HepG2 (cell line): ENCODE results near the gene HYAL2. TPM values are rescaled to one million over a fixed set of nuclear protein-coding genes. Genes with fewer than 3 reads are reported as not detected.

Experiments
- DR1 ChIP-seq: sonication (generic); formaldehyde crosslinking; IDR thresholded peaks from 2 replicates; pipeline ENCODE4 v1.8.0; 2021; ENCODE audit warnings: mild to moderate bottlenecking, missing genetic modification reagents, inconsistent platforms
- JARID2 ChIP-seq: sonication (generic); formaldehyde crosslinking; IDR thresholded peaks from 2 replicates; pipeline ENCODE4 v1.8.1; 2023; ENCODE audit warnings: missing genetic modification reagents, inconsistent platforms; ENCODE audit not compliant: insufficient replicate concordance
- RARA ChIP-seq: IDR thresholded peaks from 2 replicates; pipeline ENCODE4 v1.6.1; 2016; ENCODE audit warnings: missing genetic modification reagents, missing compliant biosample characterization
- REPIN1 ChIP-seq: sonication (generic); formaldehyde crosslinking; IDR thresholded peaks from 2 replicates; pipeline ENCODE4 v1.8.0; 2022; ENCODE audit warnings: missing genetic modification reagents, low read depth, mild to moderate bottlenecking, borderline replicate concordance
- RXRB ChIP-seq: IDR thresholded peaks from 2 replicates; pipeline ENCODE4 v1.6.1; 2016; ENCODE audit warnings: borderline replicate concordance, missing genetic modification reagents, missing compliant biosample characterization
- SIX1 ChIP-seq: sonication (generic); formaldehyde crosslinking; IDR thresholded peaks from 2 replicates; pipeline ENCODE4 v1.4.0; 2020; ENCODE audit warnings: missing genetic modification reagents, borderline replicate concordance
- SP2 ChIP-seq: sonication (generic); formaldehyde crosslinking; IDR thresholded peaks from 2 replicates; pipeline ENCODE4 v1.5.1; 2020; ENCODE audit warnings: mild to moderate bottlenecking, missing genetic modification reagents
- STAT6 ChIP-seq: sonication (generic); formaldehyde crosslinking; IDR thresholded peaks from 2 replicates; pipeline ENCODE4 v1.4.0; 2020; ENCODE audit warnings: missing genetic modification reagents, mild to moderate bottlenecking, borderline replicate concordance
- THAP7 ChIP-seq: sonication (generic); formaldehyde crosslinking; IDR thresholded peaks from 2 replicates; pipeline ENCODE4 v1.8.1; 2023; ENCODE audit warnings: mild to moderate bottlenecking, missing genetic modification reagents
- ZBTB10 ChIP-seq: sonication (generic); formaldehyde crosslinking; IDR thresholded peaks from 2 replicates; pipeline ENCODE4 v1.4.0; 2020; ENCODE audit warnings: missing genetic modification reagents, borderline replicate concordance
- ZBTB20 ChIP-seq: sonication (generic); formaldehyde crosslinking; IDR thresholded peaks from 2 replicates; pipeline ENCODE4 v1.8.1; 2023; ENCODE audit warnings: missing genetic modification reagents, low read depth, mild to moderate bottlenecking, borderline replicate concordance
- ZFYVE20 ChIP-seq: sonication (generic); formaldehyde crosslinking; IDR thresholded peaks from 2 replicates; pipeline ENCODE4 v1.8.0; 2023; ENCODE audit warnings: low read depth, mild to moderate bottlenecking, moderate library complexity, missing genetic modification reagents, borderline replicate concordance
- ZNF318 ChIP-seq: sonication (generic); formaldehyde crosslinking; IDR thresholded peaks from 2 replicates; pipeline ENCODE4 v1.4.0; 2020; ENCODE audit warnings: mild to moderate bottlenecking, missing genetic modification reagents
- ZNF496 ChIP-seq: sonication (generic); formaldehyde crosslinking; IDR thresholded peaks from 2 replicates; pipeline ENCODE4 v1.8.1; 2023; ENCODE audit warnings: mild to moderate bottlenecking, moderate library complexity, missing genetic modification reagents; ENCODE audit not compliant: insufficient replicate concordance
- ZSCAN31 ChIP-seq: sonication (generic); formaldehyde crosslinking; IDR thresholded peaks from 2 replicates; pipeline ENCODE4 v1.5.0; 2020; ENCODE audit warnings: low read depth, mild to moderate bottlenecking, missing genetic modification reagents
- polyA plus RNA-seq, 8 experiments: library from polyadenylated mRNA; depleted of rRNA in 3 of 8; stranded (reverse) in 7 of 8; unstranded in 1 of 8; fragments of >200 nt; fragmentation: Illumina TruSeq in 4 of 8; extraction: Trizol in 4 of 8; gene quantifications; 2 replicates each; pipeline versions ENCODE4 v1.2.1 to v1.2.3, GENCODE V29; 2011 to 2016; ENCODE audit warnings: low read depth in 4 of 8, missing spikeins in 1 of 8, mixed read lengths in 1 of 8; ENCODE audit not compliant: insufficient read depth in 1 of 8
- total RNA-seq, 5 experiments: library from RNA; depleted of rRNA; stranded (reverse); fragments of >200 nt; fragmentation: Illumina TruSeq; extraction: Trizol; gene quantifications; 2 replicates each; pipeline ENCODE4 v1.2.3, GENCODE V29; 2016; ENCODE audit warnings: low read depth in 1 of 5

HYAL2 gene
- total and polyA plus RNA-seq, 2 of the 13 experiments (the other 11 are each of a cell fraction or from before 2014, with no cell fraction given), result 76.2 to 102 TPM

- TF ChIP-seq SP2 (CRISPR knock-in tag) (no peak), ZBTB20 (peak; percentile 56; the same call in 1 of the 2 replicates), ZBTB10 (CRISPR knock-in tag) (peak; percentile 38; the same call in 1 of the 2 replicates), THAP7 (CRISPR knock-in tag) (no peak), STAT6 (CRISPR knock-in tag) (no peak), JARID2 (CRISPR knock-in tag) (no peak), ZNF496 (CRISPR knock-in tag) (no peak), ZSCAN31 (CRISPR knock-in tag) (no peak), ZFYVE20 (CRISPR knock-in tag) (no peak), RARA (CRISPR knock-in tag) (no peak), ZNF318 (CRISPR knock-in tag) (no peak), SIX1 (CRISPR knock-in tag) (no peak), RXRB (CRISPR knock-in tag) (no peak; the same call in 1 of the 2 replicates), DR1 (CRISPR knock-in tag) (0 out of 2 replicates have a peak, but pooled peaks have one; percentile 31), REPIN1 (CRISPR knock-in tag) (peak; percentile 34; the same call in 1 of the 2 replicates)
Measured at GRCh38 chr3:50299638-50299928, 23.0 kb downstream of the HYAL2 start (continued).
